Fibroblast of lung (primary cell): ENCODE data around the gene PTS. TPM values are rescaled to one million over a fixed set of nuclear protein-coding genes. Genes with fewer than 3 reads are reported as not detected.

Source experiments
- DNase-seq, 2 donors: peaks; one replicate each; pipeline versions ENCODE4 v3.0.0 to v3.0.0-alpha.2; 2010; ENCODE audit warnings: low read depth in 2 of 2
- H2AFZ ChIP-seq: 2 replicates; pipeline ENCODE4 v1.5.1; 2012; ENCODE audit warnings: low read length, control low read depth, inconsistent platforms
- H3K27ac ChIP-seq: 2 replicates; pipeline ENCODE4 v1.5.1; 2011; ENCODE audit warnings: low read length, control low read depth; ENCODE audit not compliant: insufficient read depth
- H3K27me3 ChIP-seq: 2 replicates; pipeline ENCODE4 v1.5.1; 2011; ENCODE audit warnings: mild to moderate bottlenecking, low read length; ENCODE audit not compliant: control insufficient read depth, insufficient read depth
- H3K36me3 ChIP-seq: 2 replicates; pipeline ENCODE4 v1.5.1; 2011; ENCODE audit warnings: low read length; ENCODE audit not compliant: control insufficient read depth, insufficient read depth
- H3K4me1 ChIP-seq: 2 replicates; pipeline ENCODE4 v1.5.1; 2011; ENCODE audit warnings: low read length; ENCODE audit not compliant: control insufficient read depth, insufficient read depth; ENCODE audit errors: extremely low read depth
- H3K4me2 ChIP-seq: 2 replicates; pipeline ENCODE4 v1.5.1; 2011; ENCODE audit warnings: low read length, control low read depth; ENCODE audit not compliant: insufficient read depth; ENCODE audit errors: extremely low read depth
- H3K4me3 ChIP-seq, 4 experiments: fragments of 200-600 bp in 1 of 4; sonication (generic) in 1 of 4; replicated peaks in 1 of 4; 2 replicates each; pipeline ENCODE4 v1.5.1; 2011 to 2016; ENCODE audit warnings: low read length in 4 of 4, low read depth in 3 of 4, mild to moderate bottlenecking in 3 of 4, control low read depth in 2 of 4, inconsistent platforms in 1 of 4, mixed read lengths in 1 of 4; ENCODE audit not compliant: insufficient read depth in 1 of 4; ENCODE audit errors: control extremely low read depth in 1 of 4
- H3K79me2 ChIP-seq: 2 replicates; pipeline ENCODE4 v1.5.1; 2012; ENCODE audit warnings: mild to moderate bottlenecking, low read length, inconsistent platforms; ENCODE audit not compliant: control insufficient read depth, insufficient read depth
- H3K9ac ChIP-seq: 2 replicates; pipeline ENCODE4 v1.5.1; 2011; ENCODE audit warnings: mild to moderate bottlenecking, low read length, control low read depth; ENCODE audit not compliant: insufficient read depth
- H3K9me3 ChIP-seq: 2 replicates; pipeline ENCODE4 v1.5.1; 2012; ENCODE audit warnings: low read depth, low read length; ENCODE audit not compliant: control insufficient read depth, insufficient read depth
- H4K20me1 ChIP-seq: 2 replicates; pipeline ENCODE4 v1.5.1; 2011; ENCODE audit warnings: low read length; ENCODE audit not compliant: control insufficient read depth, insufficient read depth; ENCODE audit errors: extremely low read depth
- EZH2 ChIP-seq: IDR thresholded peaks from 2 replicates; pipeline ENCODE4 v1.5.1; 2012; ENCODE audit warnings: low read length, control low read depth, mild to moderate bottlenecking; ENCODE audit errors: missing control alignments
- polyA minus RNA-seq: library from RNA; depleted of rRNA, polyadenylated mRNA; stranded (reverse); fragments of >200 nt; gene quantifications from 2 replicates; pipeline ENCODE4 v1.2.3, GENCODE V29; 2011; ENCODE audit warnings: low replicate concordance
- polyA plus RNA-seq, 2 donors: library from polyadenylated mRNA; depleted of rRNA in 1 of 2; stranded (reverse) in 1 of 2; unstranded in 1 of 2; fragments of >200 nt; gene quantifications; 2 replicates each; pipeline ENCODE4 v1.2.1, GENCODE V29; 2011 to 2012; ENCODE audit warnings: missing spikeins in 1 of 2
- total RNA-seq: library from RNA; depleted of rRNA; stranded (reverse); fragments of >200 nt; gene quantifications from 2 replicates; pipeline ENCODE4 v1.2.1, GENCODE V29; 2014
- TF ChIP-seq, protein P1 (sequence below), 2 donors: IDR thresholded peaks in 1 of 2; conservative IDR thresholded peaks in 1 of 2; 1 replicate in 1 of 2; 2 replicates in 1 of 2; pipeline ENCODE4 v1.5.1; 2011 to 2012; ENCODE audit warnings: low read length in 2 of 2, control low read depth in 1 of 2, inconsistent platforms in 1 of 2, low read depth in 1 of 2, mild to moderate bottlenecking in 1 of 2

The PTS gene
- total RNA-seq (47.5 and 69.0 TPM in 2 replicates), polyA plus RNA-seq (47.4 and 51.6 TPM in 2 replicates), polyA minus RNA-seq (5.1 TPM in 1 of 2 replicates, not detected in the other)
- 40.1 and 40.4 TPM in 2 replicates for polyA plus RNA-seq (2012)

DNA sequence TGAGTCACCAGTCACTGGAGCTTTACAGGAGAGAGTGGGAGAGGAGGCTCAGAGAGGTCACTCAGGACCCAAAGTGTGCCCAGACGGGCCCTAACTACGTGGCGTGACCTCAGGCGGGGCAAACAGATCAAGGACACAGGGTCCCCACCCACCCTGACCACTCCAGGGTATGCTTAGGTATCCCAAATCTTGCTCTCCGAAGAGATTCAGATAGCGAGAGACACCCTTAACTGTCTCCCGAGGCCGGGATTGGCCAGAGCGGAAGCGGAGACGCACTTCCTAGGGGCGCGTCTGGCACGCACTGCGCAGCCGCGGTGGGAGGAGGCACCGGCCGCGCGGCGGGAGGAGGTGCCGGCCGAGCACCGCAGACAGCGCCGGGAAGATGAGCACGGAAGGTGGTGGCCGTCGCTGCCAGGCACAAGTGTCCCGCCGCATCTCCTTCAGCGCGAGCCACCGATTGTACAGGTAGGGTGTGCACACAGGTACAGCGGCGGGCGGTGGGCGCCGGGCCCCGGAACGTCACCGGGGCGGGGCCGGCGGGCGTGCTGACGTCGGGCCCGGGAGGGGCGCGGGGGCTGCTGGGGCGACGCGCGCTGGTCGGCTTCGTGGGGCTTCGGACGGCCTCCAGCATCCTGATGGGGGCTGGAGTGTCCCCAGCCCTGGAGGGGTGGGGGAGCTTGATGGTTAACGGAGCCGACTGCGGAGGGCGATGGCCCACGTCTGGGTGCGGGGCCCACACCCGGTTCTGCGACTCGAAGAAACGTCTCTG lies at the start of gene PTS:
PTS (plus strand) TSS at position 367 of the 769 bp plus-strand sequence; CDS start at position 383, 16 bp downstream.
- Histone ChIP-seq H4K20me1 (no peaks in the 10 kb centered on the region), H3K4me3 (peak within 1 kb of the TSS; percentile 74 to 97 (median 90)), H3K4me2 (peak within 1 kb of the TSS; percentile 98), H3K79me2 (peaks cover 25% of the 10 kb centered on the region), H3K4me1 (peaks cover 7% of the 10 kb centered on the region), H3K9ac (peak within 1 kb of the TSS; percentile 97), H3K36me3 (peaks cover 2% of the 10 kb centered on the region), H2AFZ (peak within 1 kb of the TSS; percentile 98), H3K9me3 (no peaks in the 10 kb centered on the region), H3K27ac (peak within 1 kb of the TSS; percentile 99), H3K27me3 (no peaks in the 10 kb centered on the region)
- DNase-seq = peak; percentile 84 to 85
- TF ChIP-seq, protein P1, sequence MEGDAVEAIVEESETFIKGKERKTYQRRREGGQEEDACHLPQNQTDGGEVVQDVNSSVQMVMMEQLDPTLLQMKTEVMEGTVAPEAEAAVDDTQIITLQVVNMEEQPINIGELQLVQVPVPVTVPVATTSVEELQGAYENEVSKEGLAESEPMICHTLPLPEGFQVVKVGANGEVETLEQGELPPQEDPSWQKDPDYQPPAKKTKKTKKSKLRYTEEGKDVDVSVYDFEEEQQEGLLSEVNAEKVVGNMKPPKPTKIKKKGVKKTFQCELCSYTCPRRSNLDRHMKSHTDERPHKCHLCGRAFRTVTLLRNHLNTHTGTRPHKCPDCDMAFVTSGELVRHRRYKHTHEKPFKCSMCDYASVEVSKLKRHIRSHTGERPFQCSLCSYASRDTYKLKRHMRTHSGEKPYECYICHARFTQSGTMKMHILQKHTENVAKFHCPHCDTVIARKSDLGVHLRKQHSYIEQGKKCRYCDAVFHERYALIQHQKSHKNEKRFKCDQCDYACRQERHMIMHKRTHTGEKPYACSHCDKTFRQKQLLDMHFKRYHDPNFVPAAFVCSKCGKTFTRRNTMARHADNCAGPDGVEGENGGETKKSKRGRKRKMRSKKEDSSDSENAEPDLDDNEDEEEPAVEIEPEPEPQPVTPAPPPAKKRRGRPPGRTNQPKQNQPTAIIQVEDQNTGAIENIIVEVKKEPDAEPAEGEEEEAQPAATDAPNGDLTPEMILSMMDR (conservative IDR thresholded peaks at IDR 0.05 in 1 of 2, IDR thresholded peaks at IDR 0.05 in 1 of 2; ENCODE audit: low read depth in 1 of 2, low read length in 2 of 2) = no peak
- TF ChIP-seq EZH2 = no peak

DNA sequence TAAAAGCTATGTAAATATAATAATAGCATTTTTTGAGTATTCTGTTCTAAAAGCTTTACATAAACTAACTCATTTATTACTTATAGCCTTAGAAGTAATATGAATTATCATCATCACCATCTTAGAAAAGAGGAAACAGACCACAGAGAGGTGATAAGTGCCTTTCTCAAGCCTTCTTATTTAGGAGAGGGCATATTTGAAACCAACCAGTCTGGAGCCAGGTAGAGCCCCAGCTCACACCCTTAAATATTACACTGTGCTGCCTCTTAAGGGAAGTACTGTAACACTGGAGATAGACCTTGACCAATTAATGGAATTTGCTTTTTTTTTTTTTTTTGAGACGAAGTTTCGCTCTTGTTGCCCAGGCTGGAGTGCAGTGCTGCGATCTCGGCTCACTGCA lies 48.6 kb upstream of the PTS start:
- H3K27ac ChIP-seq = no peak overlapping the region
- no peak overlapping the region for H2AFZ ChIP-seq
- no peak overlapping the region for H3K4me3 ChIP-seq
- H3K9ac ChIP-seq = no peak overlapping the region
- DNase-seq = no peak
- TF ChIP-seq EZH2 = no peak
- TF ChIP-seq, protein P1 (conservative IDR thresholded peaks at IDR 0.05 in 1 of 2, IDR thresholded peaks at IDR 0.05 in 1 of 2; ENCODE audit: low read depth in 1 of 2, low read length in 2 of 2) = no peak
- H3K79me2 ChIP-seq = no peaks in the 10 kb centered on the region
- H3K4me2 ChIP-seq = no peak overlapping the region
- H3K9me3 ChIP-seq = no peaks in the 10 kb centered on the region
- no peaks in the 10 kb centered on the region for H3K27me3 ChIP-seq
- no peaks in the 10 kb centered on the region for H4K20me1 ChIP-seq
- peaks cover 3% of the 10 kb centered on the region for H3K4me1 ChIP-seq
- no peaks in the 10 kb centered on the region for H3K36me3 ChIP-seq

DNA sequence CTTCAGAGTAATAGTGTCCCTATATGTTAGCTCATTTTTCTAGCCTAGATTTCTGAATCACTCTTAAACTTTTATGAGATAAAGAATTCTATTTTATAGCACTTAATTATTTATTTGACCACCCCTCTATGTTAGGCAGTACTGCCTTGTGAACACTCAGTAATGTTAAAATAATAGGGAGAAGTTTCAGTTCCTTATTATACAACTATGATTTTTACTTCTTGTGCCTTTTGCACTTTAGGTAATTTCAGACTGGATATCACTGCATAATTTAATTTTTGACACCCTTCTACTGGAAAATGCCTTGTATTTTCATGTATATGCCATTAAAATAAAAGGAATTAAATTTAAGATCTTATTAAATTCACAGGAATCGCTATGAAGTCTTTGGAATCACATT lies 47.8 kb upstream of the PTS start:
- TF ChIP-seq, protein P1 (conservative IDR thresholded peaks at IDR 0.05 in 1 of 2, IDR thresholded peaks at IDR 0.05 in 1 of 2; ENCODE audit: low read depth in 1 of 2, low read length in 2 of 2) = no peak
- TF ChIP-seq EZH2 = no peak
- Histone ChIP-seq H3K4me1 (peaks cover 3% of the 10 kb centered on the region), H3K27ac (no peak overlapping the region), H3K9ac (no peak overlapping the region), H3K79me2 (no peaks in the 10 kb centered on the region), H3K9me3 (no peaks in the 10 kb centered on the region), H3K4me3 (no peak overlapping the region), H3K4me2 (no peak overlapping the region), H2AFZ (no peak overlapping the region), H3K36me3 (no peaks in the 10 kb centered on the region), H4K20me1 (no peaks in the 10 kb centered on the region), H3K27me3 (no peaks in the 10 kb centered on the region)
- DNase-seq = no peak
